Spleen (tissue), 7 donors: ENCODE data around the gene MAGI2.

Source experiments
- CTCF ChIP-seq, 11 experiments: fragments of 200-600 bp in 7 of 11; fragments of 450-650 bp in 4 of 11; sonication (generic) in 4 of 11; IDR thresholded peaks in 8 of 11; conservative IDR thresholded peaks in 3 of 11; 1 replicate in 7 of 11; 2 replicates in 4 of 11; pipeline versions ENCODE4 v1.4.0 to v1.8.0; 2016 to 2021; ENCODE audit warnings: antibody characterized with exemption in 11 of 11, inconsistent platforms in 4 of 11, mild to moderate bottlenecking in 1 of 11
- POLR2A ChIP-seq, 3 donors: fragments of 450-650 bp; IDR thresholded peaks; one replicate each; pipeline ENCODE4 v1.5.1; 2017; ENCODE audit warnings: antibody characterized with exemption in 3 of 3, mild to moderate bottlenecking in 1 of 3
- donor health status: DM: no; HTN: no; CAD: no; lungs with moderate emphysema.
- donor health status: DM: no; HTN: no; CAD: no.
- donor health status: DM: no; HTN: no; CAD: no.

GRCh38 chr7:78127009-78127408 lies 1326.5 kb downstream of the MAGI2 start:
- no peak for TF ChIP-seq CTCF (IDR thresholded peaks at IDR 0.05 in 8 of 11, conservative IDR thresholded peaks at IDR 0.05 in 3 of 11)
- TF ChIP-seq POLR2A (IDR thresholded peaks at IDR 0.05), result no peak
